ENCODE results near the gene SEPTIN10. TPM values are rescaled to one million over a fixed set of nuclear protein-coding genes. Genes with fewer than 3 reads are reported as not detected.

The SEPTIN10 gene
- polyA plus RNA-seq, 3 donors, result 97.8 to 108 (median 103) TPM

DNA sequence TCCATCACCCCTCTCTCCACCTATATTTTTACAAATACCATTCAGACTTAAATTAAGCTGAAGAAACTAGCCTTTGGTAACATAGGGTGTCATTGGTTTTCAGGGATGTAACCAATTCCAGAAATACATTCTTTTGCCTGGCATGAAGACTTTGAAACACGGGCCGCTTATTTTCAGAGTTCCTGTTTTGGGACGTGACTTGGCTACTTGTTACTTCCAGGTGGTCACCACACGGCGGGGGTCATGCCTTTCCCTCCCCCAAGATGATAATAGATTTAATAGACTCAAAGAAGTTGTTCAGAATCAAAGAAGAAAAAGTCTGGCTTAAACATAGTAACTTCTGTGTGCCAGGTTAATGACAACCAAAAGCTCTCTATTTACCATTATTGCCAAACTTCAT is 110.6 kb downstream of the SEPTIN10 start:
- DNase-seq, result no peak

- no peak for DNase-seq
Observed at GRCh38 chr2:109501461-109501860, 112.3 kb downstream of the SEPTIN10 start.

DNA sequence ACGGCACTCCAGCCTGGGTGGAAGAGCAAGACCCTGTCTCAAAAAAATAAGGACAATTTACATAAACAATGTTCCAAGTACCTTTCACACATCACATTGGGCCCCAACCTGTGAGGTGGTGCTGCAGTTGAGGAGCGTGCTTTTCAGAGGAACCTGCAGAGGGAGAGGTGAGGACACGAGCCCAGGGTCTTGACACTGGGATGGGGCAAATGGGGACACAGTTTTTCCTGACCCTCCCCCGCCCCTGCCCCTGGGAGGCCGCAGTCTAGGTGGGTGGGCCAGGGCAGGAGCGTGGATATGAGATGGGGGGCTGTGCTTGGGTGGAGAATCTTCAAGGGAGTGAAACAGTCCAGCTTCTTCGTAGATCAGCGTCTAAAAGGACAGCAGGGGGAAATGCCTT is 112.9 kb downstream of the SEPTIN10 start:
- no peak for DNase-seq

- no peak for DNase-seq
Observed at GRCh38 chr2:109499566-109499965, 114.2 kb downstream of the SEPTIN10 start.

DNA sequence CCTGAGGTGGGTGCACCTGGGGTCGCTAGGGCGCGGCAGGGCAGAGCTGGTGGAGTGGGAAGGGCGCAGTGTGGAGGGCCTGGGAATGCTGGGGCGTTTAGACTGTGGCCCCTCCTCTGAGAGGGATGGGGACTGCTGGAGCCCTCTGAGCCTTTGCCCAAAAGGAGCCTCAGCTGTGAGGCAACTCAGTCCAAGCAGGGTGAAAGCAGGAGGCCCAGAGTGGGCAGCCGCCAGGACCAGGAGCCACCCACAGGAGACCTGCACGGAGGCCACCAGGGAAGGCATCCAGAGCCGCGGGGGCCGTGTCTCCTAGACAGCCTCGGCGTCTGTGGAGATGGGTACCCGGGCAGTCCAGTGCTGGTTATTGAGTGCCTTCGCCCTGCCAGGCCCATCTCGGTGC is 114.9 kb downstream of the SEPTIN10 start:
- no peak for DNase-seq

- DNase-seq, result peak; percentile 22
Observed at GRCh38 chr2:109497911-109498870, 115.6 kb downstream of the SEPTIN10 start.

DNA sequence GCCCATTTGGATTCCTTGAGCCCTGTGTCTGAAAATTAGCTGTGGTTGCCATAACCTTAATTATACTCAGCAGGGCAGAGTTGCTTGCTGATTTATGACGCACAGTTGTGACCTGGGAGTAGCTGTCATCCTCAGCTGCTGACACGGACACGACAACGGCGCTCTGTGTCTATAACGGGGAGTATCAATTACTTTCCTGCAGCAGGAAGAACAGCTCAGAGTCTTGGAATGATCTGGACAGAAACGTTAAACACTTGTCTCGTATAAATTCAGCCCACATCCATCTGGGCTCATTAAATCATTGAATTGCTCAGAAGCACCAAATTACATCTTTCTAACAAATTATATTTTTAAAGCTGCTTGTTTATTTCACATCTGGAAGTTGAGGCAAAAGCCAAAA is 116.3 kb downstream of the SEPTIN10 start:
- peak; percentile 52 for DNase-seq

- DNase-seq, result no peak
Observed at GRCh38 chr2:109494351-109494750, 119.4 kb downstream of the SEPTIN10 start.

DNA sequence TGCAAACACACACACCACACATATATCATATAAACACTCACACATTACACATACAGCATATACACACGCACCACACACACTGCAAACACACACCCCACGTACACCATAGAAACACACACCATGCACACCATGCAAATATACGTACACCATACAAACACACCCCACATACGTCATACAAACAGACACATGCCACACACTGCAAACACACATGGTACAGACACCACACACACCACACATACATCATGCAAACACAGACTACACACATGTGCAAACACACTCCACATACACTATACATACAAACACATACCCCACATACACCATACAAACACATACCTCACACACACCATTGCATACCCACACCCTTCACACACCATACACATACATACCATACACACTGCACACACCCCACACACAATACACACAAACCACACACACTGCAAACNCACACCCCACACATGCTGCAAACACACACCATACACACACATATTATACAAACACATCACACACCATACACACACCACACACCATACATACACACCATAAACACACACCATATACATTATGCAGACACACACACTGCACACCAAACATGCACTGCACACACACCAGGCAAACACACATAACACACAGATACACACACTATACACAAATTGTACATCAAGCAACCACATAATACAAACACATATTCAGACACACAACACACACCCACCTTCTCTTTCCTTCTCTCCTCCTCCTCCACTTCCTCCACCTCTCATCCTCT is 120.4 kb downstream of the SEPTIN10 start:
- DNase-seq, result no peak

Other genes starting within 250 kb of the SEPTIN10 start
- 10 to 100 TPM; 14.7 to 17.1 (median 15.8) TPM for gene SOWAHC, start 398 bp upstream of the SEPTIN10 start, polyA plus RNA-seq (ENCODE audit: insufficient read length in 3 of 3)
- gene RGPD5, start 180.3 kb upstream of the SEPTIN10 start, polyA plus RNA-seq (ENCODE audit: insufficient read length in 3 of 3), result 10 to 100 TPM in 2 of 3 donors, 1 to 10 TPM in 1; 7.3 to 17.9 (median 10.4) TPM